Stimulated activated CD4-positive, alpha-beta T cell treated with anti-CD3 and anti-CD28 coated beads, Interleukin-12 subunit alpha, Interleukin-12 subunit beta, amount 100 ng/mL, for 48 hours (primary cell): Measurements from ENCODE around the gene UPB1.
"Not testable (repeated sequence)": the region's sequence is repeated elsewhere in the genome, so short reads cannot be mapped to it uniquely, and the experiment has no call there.

Experiments
- DNase-seq, 3 donors: peaks; one replicate each; pipeline ENCODE4 v3.0.0-alpha.2; 2020; ENCODE audit warnings: low read depth in 2 of 3, low spot score in 1 of 3

UPB1 gene

DNA sequence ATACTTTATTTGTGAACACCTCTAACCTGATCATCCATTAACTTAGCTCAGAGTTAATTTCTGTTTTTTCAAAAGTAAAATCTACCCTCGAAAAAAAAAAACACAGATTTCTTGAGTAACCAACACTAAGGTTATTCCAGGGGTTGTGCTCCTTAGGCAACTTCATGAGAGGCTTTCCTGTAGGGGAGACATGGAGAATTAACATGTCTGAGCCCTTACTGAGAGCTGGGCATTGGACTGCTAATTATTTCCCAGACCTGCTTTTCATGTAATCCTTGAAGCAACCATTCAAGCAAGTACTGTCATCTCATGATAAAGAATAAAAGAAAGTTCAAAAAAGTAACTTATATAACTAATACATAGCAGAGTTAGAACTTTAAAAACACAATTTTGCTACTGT is 13.5 kb upstream of the UPB1 start:
- no peak for DNase-seq

GRCh38 chr22:24482575-24482974 is 12.6 kb upstream of the UPB1 start:
- no peak for DNase-seq

DNA sequence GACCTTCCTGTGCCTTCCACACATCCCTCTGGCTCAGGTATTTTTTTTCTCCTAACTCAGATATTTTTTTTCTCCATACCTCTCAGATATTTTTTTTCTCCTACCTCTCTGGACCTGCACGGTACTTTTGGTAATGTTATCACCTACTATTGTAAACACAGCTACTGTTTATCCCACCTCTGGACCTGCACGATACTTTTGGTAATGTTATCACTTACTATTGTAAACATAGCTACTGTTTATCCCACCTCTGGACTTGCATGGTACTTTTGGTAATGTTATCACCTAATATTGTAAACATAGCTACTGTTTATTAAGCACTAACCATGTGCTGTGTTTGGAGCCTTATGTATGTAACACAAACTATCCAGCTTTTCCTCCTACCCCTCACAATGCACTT is 12.1 kb upstream of the UPB1 start:
- no peak for DNase-seq

- no peak for DNase-seq
These were observed 11.1 kb upstream of the UPB1 start for GRCh38 chr22:24483976-24484545.

GRCh38 chr22:24485170-24485569 is 10.0 kb upstream of the UPB1 start:
- DNase-seq: no peak

GRCh38 chr22:24485608-24486007 is 9.5 kb upstream of the UPB1 start:
- no peak for DNase-seq

DNA sequence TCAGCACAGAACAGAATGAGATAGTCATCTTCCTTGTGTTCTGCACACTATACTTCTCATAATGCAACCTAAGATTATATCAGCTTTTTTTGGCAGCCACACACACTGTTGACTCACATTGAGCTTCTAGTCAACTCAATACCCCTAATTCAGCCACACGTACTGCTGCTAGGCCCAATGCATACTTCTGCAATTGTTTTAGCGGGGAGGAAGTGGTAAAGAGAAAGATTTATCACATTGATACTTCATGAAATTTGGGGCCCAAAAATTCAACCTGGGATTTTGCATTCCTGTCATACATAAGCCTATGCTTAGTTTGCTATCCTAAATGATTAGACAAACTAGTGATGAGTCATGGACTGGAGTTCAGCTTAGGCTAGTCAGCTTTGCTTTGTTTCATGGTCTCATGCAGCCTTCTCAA is 8.6 kb upstream of the UPB1 start:
- peak; percentile 13 to 34 (median 19) for DNase-seq

DNA sequence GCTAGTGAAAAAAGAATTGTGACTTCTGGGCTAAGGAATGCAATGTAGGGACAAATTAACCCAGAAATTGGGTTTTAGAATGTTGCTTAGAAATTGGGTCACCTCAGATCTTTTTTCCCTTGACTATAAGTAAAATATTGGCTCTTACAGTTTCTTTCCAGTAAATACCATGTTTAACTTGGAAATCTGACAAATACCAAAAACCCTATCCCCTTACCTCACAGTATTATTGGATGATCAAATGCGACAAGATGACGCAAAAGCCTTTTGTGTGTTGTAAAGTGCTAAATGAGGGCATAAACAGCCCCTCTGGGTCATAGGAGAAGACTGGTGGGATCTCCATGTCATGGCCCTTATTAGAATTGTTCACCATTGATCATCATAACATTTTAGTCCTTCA is 6.1 kb upstream of the UPB1 start:
- no peak for DNase-seq

DNA sequence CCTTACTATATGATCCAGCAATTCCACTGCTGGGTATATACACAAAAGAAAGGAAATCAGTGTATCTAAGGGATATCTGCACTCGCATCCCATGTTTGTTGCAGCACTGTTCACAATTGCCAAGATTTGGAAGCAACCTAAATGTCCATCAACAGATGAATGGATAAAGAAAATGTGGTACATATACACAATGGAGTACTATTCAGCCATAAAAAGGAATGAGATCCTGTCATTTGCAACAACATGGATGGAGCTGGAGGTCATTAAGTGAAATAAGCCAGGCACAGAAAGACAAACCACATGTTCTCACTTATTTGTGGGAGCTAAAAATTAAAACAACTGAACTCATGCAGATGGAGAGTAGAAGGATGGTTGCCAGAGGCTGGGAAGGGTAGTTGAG is 5.7 kb upstream of the UPB1 start:
- DNase-seq: not testable (repeated sequence)

DNA sequence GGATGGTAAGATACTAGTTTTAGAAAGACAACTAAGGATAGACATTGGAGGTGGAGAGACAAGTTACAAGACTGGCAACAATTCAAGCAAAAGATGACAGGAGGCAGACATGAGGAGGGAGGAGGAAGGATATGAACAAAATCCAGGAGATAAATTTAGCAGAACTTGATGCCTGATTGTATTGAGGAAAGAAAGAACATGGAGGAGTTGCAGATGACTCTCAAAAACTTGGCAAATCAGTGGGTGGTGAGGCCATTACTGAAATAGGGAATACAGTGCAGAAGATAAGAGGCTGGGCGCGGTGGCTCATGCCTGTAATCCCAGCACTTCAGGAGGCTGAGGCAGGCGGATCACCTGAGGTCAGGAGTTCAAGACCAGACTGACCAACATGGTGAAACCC is 2.7 kb upstream of the UPB1 start:
- DNase-seq: no peak

DNA sequence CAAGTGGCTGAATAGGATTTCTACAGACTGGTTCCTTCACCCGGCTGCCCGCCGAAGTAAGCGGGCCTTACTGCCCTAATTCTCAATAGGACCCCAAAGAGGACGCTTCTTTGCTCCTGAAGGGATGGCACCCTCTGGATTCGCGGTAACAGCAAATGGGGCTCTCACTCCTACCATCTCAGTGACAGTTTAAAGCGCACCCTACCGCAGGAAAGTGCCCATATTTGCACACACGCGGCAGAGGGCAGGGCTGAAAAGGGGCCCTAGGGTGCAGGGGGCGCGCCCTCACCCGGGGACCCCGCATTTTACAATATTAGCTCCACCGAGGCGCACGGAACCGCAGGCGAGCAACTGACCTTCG is 985 bp upstream of the UPB1 start:
- no peak for DNase-seq

DNA sequence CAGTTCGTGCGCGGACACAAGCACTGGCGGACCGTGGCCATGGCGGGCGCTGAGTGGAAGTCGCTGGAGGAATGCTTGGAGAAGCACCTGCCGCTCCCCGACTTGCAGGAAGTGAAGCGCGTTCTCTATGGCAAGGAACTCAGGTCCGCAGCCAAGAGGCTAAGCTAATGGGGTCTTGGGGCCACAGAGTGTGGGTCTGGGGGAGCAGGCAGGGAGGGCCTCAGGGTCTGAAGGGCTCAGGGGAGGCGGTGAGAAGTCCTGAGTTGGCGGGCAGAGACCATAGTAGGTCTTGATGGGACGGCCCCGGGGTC is 188 bp downstream of the UPB1 start:
- DNase-seq: no peak

DNA sequence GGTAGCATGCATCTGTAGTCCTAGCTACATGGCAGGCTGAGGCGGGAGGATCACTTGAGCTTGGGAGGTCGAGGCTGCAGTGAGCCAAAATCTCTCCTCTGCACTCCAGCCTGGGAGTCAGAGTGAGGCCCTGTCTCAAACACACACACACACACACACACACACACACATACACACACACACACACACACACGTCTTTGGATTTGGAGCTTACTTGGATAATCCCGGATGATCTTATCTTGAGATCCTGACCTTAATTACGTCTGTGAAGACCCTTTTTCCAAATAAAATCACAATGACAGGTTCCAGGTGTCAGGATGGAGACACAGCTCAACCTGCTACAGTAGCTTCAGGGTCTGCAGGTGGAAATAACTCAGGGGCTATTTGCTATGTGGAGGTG is 1.1 kb downstream of the UPB1 start:
- DNase-seq: no peak

- DNase-seq: no peak
These were observed 1.5 kb downstream of the UPB1 start for GRCh38 chr22:24496661-24497060.

DNA sequence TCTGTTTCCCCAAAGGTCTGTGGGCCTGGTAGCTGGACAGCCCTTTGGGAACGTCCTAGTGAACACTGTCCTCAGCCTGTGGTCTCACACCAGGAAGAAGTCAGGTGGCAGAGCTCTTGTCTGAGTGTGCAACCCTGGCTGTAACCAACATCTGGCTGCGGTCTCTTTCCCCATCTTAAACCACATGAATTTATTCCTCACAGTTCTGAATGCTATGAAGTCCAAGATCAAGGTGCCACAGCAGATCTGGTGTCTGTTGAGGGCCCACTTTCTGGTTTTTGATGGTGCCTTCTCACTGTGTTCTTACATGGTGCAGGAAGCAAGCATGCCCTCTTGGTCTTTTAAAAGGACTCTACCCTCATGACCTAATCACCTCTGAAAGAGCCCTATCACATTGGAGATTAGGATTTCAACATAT is 2.7 kb downstream of the UPB1 start:
- DNase-seq: no peak

DNA sequence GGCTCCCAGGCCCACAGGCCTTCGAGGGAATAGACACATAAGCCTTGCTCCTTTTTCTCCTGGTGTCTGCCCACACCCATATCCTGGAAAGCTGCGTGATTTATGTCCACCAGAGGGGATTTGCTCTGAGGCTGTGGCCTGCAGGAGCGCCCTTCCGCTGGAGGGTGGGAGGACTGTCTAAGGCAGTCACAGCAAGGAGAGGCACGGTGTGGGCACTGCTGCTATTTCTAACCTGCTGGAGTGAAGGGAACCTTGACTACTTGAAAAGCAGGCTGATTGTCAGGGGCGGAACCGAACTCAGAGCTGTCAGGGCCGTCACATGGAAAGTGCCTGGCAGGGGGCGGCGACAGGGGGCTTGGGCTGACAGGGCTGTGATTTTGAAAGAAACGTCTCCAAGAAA is 3.7 kb downstream of the UPB1 start:
- no peak for DNase-seq

GRCh38 chr22:24499706-24500276 is 4.7 kb downstream of the UPB1 start:
- DNase-seq: no peak

- no peak for DNase-seq
These were observed 5.2 kb downstream of the UPB1 start for GRCh38 chr22:24500277-24500820.

- no peak for DNase-seq
These were observed 6.3 kb downstream of the UPB1 start for GRCh38 chr22:24501301-24502005.

DNA sequence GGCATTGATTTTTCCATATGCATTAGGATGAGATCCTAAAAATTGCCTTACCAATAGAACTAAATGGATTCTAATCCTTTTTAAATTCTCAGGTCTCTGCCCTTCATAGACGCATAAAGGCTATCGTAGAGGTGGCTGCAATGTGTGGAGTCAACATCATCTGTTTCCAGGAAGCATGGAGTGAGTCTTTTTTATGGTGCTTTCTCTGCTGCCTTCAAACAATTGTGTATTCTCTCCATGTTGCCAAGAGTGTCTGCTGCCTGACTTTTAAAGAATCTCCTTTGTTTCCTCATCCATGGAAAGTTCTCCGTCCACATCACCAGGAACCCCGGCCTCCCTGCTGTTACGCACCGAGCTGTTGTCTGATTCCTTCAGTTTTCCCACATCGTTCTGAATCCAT is 6.9 kb downstream of the UPB1 start:
- no peak for DNase-seq

DNA sequence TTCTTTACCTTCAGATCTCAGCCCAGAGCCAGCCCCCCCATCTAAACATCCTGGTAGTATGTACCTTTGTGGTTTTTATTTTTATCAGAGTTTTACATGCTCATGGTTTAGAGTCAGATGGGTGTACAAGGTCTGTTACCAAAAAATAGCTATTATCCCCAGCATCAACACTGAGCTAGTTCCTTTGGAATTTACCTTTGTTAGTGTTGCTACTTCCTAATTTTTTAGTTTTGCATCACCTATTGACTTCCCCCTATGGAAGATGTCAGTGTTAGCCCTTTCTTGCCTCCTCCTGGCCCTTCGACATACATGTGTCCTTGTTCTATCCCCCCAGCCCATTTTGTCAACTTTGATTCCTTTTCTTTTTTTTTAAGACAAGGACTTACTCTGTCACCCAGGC is 7.4 kb downstream of the UPB1 start:
- no peak for DNase-seq

DNA sequence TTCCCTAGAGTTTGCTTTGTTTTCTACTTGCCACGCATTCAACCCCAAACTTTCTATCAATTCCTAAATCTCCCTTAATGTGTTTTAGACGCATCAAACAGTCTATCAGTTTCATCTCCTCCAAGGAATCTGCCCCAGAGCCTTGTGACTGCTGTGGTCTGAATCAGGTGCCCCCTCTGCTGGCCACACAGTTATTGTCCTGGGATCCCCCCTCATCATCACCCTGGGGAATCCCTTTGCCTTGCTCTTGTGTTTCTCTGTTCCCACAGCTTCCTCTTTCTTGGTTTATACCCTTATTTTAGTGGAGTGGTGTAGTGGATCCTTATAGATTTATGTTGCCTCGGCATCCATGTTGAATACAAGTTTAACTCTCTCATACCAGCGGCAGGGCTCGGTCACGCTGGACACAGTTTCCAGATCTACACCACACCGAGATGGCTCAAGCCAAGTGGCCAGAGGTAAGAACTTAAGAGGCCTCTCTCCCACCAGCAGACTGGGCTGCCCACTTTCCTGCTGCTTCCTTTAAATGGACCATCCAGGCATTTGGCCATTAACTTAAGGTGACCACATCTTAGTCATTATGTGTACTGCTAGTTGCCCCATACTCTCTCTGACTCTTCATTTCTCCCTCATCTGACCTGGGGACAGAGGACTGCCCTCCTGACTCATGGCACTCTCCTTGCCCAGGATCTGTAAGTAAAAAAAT is 8.2 kb downstream of the UPB1 start:
- DNase-seq: peak; percentile 33 to 68 (median 43)
